ENCODE data around the gene STPG1. TPM values are rescaled to one million over a fixed set of nuclear protein-coding genes. Genes with fewer than 3 reads are reported as not detected.

Gene STPG1
- total and polyA plus RNA-seq, 2 donors (not counting 3 experiments of a cell fraction or from before 2014, with no cell fraction given) = 6.3 to 10.2 TPM

DNA sequence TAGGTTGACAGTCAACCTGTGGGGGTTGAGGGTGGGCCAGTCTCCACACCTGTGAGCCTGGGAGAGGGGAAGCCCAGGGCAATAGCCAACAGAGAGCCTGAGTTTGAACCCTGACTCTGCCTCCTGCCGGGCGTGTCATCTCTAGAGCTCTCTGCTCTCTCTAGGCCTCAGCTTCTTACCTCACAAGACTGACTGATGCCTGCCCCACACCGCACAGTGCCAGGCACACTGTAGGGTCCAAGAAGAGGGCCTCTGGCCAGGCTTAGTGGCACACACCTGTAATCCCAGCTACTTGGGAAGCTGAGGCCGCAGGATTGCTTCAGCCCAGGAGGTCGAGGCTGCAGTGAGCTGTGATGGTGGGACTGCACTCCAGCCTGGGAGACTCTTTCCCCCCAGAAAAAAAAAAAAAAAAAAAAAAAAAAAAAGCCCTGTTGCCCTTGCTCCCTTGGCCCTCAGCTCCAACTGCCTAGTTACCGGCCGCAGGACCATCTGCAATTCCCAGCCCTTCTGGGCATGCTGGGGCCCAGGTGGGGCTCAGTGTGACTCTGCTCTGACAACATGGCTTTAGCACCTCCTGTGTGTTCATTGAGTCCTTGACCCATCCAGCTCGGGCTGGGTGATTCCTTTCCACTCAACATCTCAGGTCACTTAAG lies 69.4 kb downstream of the STPG1 start:
- intact Hi-C loops (cut with micrococcal nuclease) = no loop called here
- H3K27ac ChIP-seq (ENCODE audit: insufficient read depth, low read depth, low read length) = no peak overlapping the region
- no peak overlapping the region for H2AFZ ChIP-seq (ENCODE audit: low read depth, low read length)
- dilution Hi-C loops (cut with MboI; ENCODE audit: extremely low pct_ligation_motif_present, low sequenced_read_pairs) = no loop called here
- no peak overlapping the region for H3K4me3 ChIP-seq (replicated peaks in 1 of 3; ENCODE audit: insufficient read depth in 1 of 3, low read depth in 1 of 3, low read length in 3 of 3)
- no peaks in the 10 kb centered on the region for H3K9me1 ChIP-seq (replicated peaks; ENCODE audit: control insufficient read depth, extremely low read depth, insufficient read depth, low read length)
- DNase-seq (ENCODE audit: low read depth, low spot score) (no peak), FAIRE-seq (no peak)
- no peaks in the 10 kb centered on the region for H4K20me1 ChIP-seq (replicated peaks; ENCODE audit: control insufficient read depth, extremely low read depth, insufficient read depth, low read length)
- no peaks in the 10 kb centered on the region for H3K9me3 ChIP-seq (replicated peaks; ENCODE audit: control insufficient read depth, insufficient read depth, low read length)
- ChIA-PET POLR2A (no interaction called here), CTCF (interaction anchor here (1.9 to 2.7 kb wide), 2 partner anchors 47 to 142 kb away, joined by 10 to 11 read pairs; no protein-coding TSS in a partner anchor)
- H3K4me2 ChIP-seq (ENCODE audit: insufficient read depth, low read length) = no peak overlapping the region
- peaks cover 0 to 2% of the 10 kb centered on the region in 2 experiments for H3K27me3 ChIP-seq (ENCODE audit: control insufficient read depth in 2 of 2, insufficient read depth in 2 of 2, low read length in 2 of 2)
- H3K36me3 ChIP-seq (ENCODE audit: control insufficient read depth in 2 of 2, extremely low read depth in 1 of 2, insufficient read depth in 2 of 2, low read length in 2 of 2) = no peaks in the 10 kb centered on the region
- H3K79me2 ChIP-seq (ENCODE audit: control insufficient read depth, insufficient read depth, low read length) = no peaks in the 10 kb centered on the region
- no TSS peak for BruUV-seq (replicated peaks)
- H3K4me1 ChIP-seq (ENCODE audit: control insufficient read depth, extremely low read depth, insufficient read depth, low read length) = no peaks in the 10 kb centered on the region
- no peak overlapping the region for H3K9ac ChIP-seq (replicated peaks; ENCODE audit: extremely low read depth, insufficient read depth, low read length)
- TF ChIP-seq, protein P1, sequence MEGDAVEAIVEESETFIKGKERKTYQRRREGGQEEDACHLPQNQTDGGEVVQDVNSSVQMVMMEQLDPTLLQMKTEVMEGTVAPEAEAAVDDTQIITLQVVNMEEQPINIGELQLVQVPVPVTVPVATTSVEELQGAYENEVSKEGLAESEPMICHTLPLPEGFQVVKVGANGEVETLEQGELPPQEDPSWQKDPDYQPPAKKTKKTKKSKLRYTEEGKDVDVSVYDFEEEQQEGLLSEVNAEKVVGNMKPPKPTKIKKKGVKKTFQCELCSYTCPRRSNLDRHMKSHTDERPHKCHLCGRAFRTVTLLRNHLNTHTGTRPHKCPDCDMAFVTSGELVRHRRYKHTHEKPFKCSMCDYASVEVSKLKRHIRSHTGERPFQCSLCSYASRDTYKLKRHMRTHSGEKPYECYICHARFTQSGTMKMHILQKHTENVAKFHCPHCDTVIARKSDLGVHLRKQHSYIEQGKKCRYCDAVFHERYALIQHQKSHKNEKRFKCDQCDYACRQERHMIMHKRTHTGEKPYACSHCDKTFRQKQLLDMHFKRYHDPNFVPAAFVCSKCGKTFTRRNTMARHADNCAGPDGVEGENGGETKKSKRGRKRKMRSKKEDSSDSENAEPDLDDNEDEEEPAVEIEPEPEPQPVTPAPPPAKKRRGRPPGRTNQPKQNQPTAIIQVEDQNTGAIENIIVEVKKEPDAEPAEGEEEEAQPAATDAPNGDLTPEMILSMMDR (IDR thresholded peaks at IDR 0.05; ENCODE audit: extremely low read depth in 1 of 2, insufficient read depth in 1 of 2, low read depth in 1 of 2, low read length in 2 of 2) = no peak
- TF ChIP-seq, protein P2, sequence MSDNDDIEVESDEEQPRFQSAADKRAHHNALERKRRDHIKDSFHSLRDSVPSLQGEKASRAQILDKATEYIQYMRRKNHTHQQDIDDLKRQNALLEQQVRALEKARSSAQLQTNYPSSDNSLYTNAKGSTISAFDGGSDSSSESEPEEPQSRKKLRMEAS (IDR thresholded peaks at IDR 0.05; ENCODE audit: insufficient read depth, insufficient read length) = no peak
- TF ChIP-seq JUN (IDR thresholded peaks at IDR 0.05; ENCODE audit: borderline replicate concordance, insufficient read depth, insufficient read length, low read depth) (no peak), POLR2AphosphoS5 (IDR thresholded peaks at IDR 0.05; ENCODE audit: insufficient read depth, low read depth, low read length) (no peak), FOS (IDR thresholded peaks at IDR 0.05; ENCODE audit: borderline replicate concordance, insufficient read depth, low read length) (no peak), MYC (IDR thresholded peaks at IDR 0.05; ENCODE audit: low read depth, low read length) (no peak), EZH2 (IDR thresholded peaks at IDR 0.05; ENCODE audit: borderline replicate concordance, low read depth, low read length, severe bottlenecking) (no peak), POLR2A (IDR thresholded peaks at IDR 0.05; ENCODE audit: low read depth, low read length) (no peak), GATA2 (IDR thresholded peaks at IDR 0.05; ENCODE audit: insufficient read depth, insufficient read length, low read depth, low read length) (no peak)

Measured in endothelial cell of umbilical vein (primary cell).